ENCODE measurements around the gene SLC25A36.

SLC25A36 gene

DNA sequence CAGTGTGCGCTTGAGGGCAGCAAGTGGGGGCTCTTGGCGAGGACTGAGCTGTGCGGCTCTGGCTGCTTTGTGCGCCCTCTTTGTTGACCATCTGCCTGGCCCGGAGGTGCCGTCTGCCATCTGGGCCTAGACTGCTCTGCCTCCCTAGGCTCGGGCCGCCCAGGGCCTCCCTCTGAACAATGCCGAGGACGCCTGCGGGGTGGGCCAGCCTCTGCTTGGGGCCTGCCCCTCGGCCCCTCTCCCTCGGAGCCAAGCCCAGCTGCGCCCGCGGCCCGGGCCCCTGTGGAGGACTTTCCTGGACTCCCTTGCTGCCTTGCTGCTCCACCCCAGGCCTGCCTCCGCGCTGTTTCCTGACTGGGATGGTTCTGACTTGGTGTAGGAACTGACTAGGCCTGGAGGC lies 77.6 kb downstream of the SLC25A36 start:
- TF ChIP-seq, protein P1, sequence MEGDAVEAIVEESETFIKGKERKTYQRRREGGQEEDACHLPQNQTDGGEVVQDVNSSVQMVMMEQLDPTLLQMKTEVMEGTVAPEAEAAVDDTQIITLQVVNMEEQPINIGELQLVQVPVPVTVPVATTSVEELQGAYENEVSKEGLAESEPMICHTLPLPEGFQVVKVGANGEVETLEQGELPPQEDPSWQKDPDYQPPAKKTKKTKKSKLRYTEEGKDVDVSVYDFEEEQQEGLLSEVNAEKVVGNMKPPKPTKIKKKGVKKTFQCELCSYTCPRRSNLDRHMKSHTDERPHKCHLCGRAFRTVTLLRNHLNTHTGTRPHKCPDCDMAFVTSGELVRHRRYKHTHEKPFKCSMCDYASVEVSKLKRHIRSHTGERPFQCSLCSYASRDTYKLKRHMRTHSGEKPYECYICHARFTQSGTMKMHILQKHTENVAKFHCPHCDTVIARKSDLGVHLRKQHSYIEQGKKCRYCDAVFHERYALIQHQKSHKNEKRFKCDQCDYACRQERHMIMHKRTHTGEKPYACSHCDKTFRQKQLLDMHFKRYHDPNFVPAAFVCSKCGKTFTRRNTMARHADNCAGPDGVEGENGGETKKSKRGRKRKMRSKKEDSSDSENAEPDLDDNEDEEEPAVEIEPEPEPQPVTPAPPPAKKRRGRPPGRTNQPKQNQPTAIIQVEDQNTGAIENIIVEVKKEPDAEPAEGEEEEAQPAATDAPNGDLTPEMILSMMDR (IDR thresholded peaks at IDR 0.05; ENCODE audit: low read depth, low read length): no peak
- Histone ChIP-seq H3K4me1 (no peaks in the 10 kb centered on the region; the same call in 1 of the 2 replicates), H3K4me3 (ENCODE audit: low read depth, low read length) (no peak overlapping the region), H3K9me3 (no peaks in the 10 kb centered on the region), H3K27me3 (no peaks in the 10 kb centered on the region), H3K36me3 (no peaks in the 10 kb centered on the region)
- no peak for DNase-seq

DNA sequence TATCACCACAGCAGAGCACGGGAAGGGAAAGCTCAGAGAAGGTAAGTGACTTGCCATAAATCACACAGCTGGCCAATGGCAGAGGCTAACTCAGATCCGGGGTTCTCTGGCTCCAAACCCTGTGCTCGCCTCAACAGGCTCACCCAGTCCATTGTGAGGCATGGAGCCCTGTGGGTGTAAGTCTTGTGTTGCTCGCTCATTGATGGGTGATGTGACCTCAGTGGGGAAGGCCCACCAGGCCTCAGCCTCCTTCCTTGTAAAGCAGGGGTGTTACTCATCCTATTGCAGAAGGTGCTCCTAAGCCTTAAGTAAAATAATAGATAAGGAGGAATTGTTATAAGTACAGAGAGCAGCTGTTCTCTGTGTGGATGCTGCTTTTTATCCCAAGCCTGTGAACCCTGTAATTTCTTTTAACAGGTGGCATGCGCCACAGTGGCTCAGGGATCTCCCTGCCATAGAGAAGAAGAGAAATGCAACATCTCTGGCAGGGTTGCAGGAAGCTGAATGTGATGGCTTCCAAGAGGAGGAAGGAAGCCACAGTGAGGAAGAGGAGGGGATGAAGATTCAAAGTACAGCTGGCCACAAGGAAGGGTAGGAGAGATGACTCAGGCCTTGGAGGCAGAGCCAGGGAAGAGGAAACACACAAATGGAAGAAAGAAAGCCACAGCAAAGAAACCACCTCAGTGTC lies 78.7 kb downstream of the SLC25A36 start:
- TF ChIP-seq, protein P1 (IDR thresholded peaks at IDR 0.05; ENCODE audit: low read depth, low read length): no peak
- no peak for DNase-seq
- Histone ChIP-seq H3K4me3 (ENCODE audit: low read depth, low read length) (no peak overlapping the region), H3K9me3 (no peaks in the 10 kb centered on the region), H3K27me3 (no peaks in the 10 kb centered on the region), H3K4me1 (no peaks in the 10 kb centered on the region; the same call in 1 of the 2 replicates), H3K36me3 (no peaks in the 10 kb centered on the region)

DNA sequence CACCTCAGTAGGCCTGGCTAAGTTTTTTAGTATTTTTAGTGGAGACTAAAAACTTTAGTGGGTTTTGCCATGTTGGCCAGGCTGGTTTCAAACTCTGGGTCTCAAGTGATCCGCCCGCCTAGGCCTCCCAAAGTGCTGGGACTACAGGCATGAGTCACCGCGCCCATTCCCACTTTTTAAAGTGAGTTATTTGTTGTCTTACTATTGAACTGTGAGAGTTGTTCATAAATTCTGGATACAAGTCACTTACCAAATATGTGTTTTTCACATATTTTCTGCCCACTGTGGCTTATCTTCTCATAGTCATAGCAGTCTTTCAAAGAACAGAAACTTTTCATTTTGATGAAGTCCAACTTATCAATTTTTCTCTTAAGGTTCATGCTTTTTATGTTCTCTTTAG lies 79.6 kb downstream of the SLC25A36 start:
- no peaks in the 10 kb centered on the region for H3K36me3 ChIP-seq
- no peak overlapping the region for H3K4me3 ChIP-seq (ENCODE audit: low read depth, low read length)
- H3K4me1 ChIP-seq: no peaks in the 10 kb centered on the region; the same call in 1 of the 2 replicates
- TF ChIP-seq, protein P1 (IDR thresholded peaks at IDR 0.05; ENCODE audit: low read depth, low read length): no peak
- DNase-seq: no peak
- H3K9me3 ChIP-seq: no peaks in the 10 kb centered on the region
- no peaks in the 10 kb centered on the region for H3K27me3 ChIP-seq

Data from BE2C (cell line).